ENCODE data around the gene PCNX2. TPM values are rescaled to one million over a fixed set of nuclear protein-coding genes. Genes with fewer than 3 reads are reported as not detected.

PCNX2 gene
- polyA plus RNA-seq, 3 donors: 0.29 to 7.9 (median 0.62) TPM

GRCh38 chr1:233114159-233114558 is 181.4 kb downstream of the PCNX2 start:
- DNase-seq: peak; percentile 63 to 83 (median 72)
- Histone ChIP-seq H3K79me2 (ENCODE audit: insufficient read depth, low read length) (no peaks in the 10 kb centered on the region), H3K9ac (ENCODE audit: insufficient read depth, low read length, poor library complexity, severe bottlenecking) (no peak overlapping the region), H3K9me3 (replicated peaks in 1 of 2; ENCODE audit: control insufficient read depth in 1 of 2, insufficient read depth in 1 of 2, low read length in 2 of 2) (no peaks in the 10 kb centered on the region), H2AFZ (ENCODE audit: insufficient read depth, low read depth, low read length, poor library complexity, severe bottlenecking) (no peak overlapping the region), H3K4me2 (replicated peaks; ENCODE audit: extremely low read depth, low read length, poor library complexity, severe bottlenecking) (peak overlapping the region; percentile 73), H3K4me3 (replicated peaks in 1 of 3; ENCODE audit: low read depth in 2 of 3, low read length in 3 of 3) (peak overlapping the region in 1 of 3 experiments; percentile 68), H3K27ac (ENCODE audit: low read depth in 1 of 2, low read length in 2 of 2) (peak overlapping the region; percentile 84 to 94), H4K20me1 (ENCODE audit: insufficient read depth, low read length) (no peaks in the 10 kb centered on the region), H3K27me3 (ENCODE audit: control insufficient read depth in 2 of 2, insufficient read depth in 2 of 2, low read length in 2 of 2) (no peaks in the 10 kb centered on the region), H3K4me1 (ENCODE audit: control insufficient read depth in 1 of 2, insufficient read depth in 2 of 2, low read length in 2 of 2) (peaks cover 38 to 41% of the 10 kb centered on the region in 2 donors), H3K36me3 (replicated peaks in 1 of 2; ENCODE audit: control insufficient read depth in 1 of 2, insufficient read depth in 2 of 2, low read length in 2 of 2) (no peaks in the 10 kb centered on the region)
- Mint-ChIP-seq H3K36me3 (peaks cover 2 to 3% of the 10 kb centered on the region in 2 donors), H3K4me1 (peaks cover 44% of the 10 kb centered on the region), H3K4me3 (peak overlapping the region; percentile 21 to 42), H3K9me3 (peaks cover 0 to 5% (median 0%) of the 10 kb centered on the region in 7 donors), H3K27me3 (ENCODE audit: low read depth in 3 of 3) (peaks cover 0 to 6% (median 0%) of the 10 kb centered on the region in 3 donors), H3K27ac (peak overlapping the region; percentile 99 to 100 (median 99))
- WGBS (ENCODE audit: insufficient coverage): 53% methylated on average over 5 of the region's 5 CpGs
- intact Hi-C loops (cut with micrococcal nuclease): loop anchor here (10.0 kb wide), 3 partner anchors 489 to 1869 kb away; partner anchors contain the start of gene GNPAT (in 1 of the 2)
- no peak for TF ChIP-seq CTCF (IDR thresholded peaks at IDR 0.05)

GRCh38 chr1:233113009-233113879 is 182.3 kb downstream of the PCNX2 start:
- no peaks in the 10 kb centered on the region for H3K79me2 ChIP-seq (ENCODE audit: insufficient read depth, low read length)
- H3K9ac ChIP-seq (ENCODE audit: insufficient read depth, low read length, poor library complexity, severe bottlenecking): peak overlapping the region; percentile 72
- no peaks in the 10 kb centered on the region for H3K9me3 ChIP-seq (replicated peaks in 1 of 2; ENCODE audit: control insufficient read depth in 1 of 2, insufficient read depth in 1 of 2, low read length in 2 of 2)
- intact Hi-C loops (cut with micrococcal nuclease): loop anchor here (10.0 kb wide), 3 partner anchors 488 to 1868 kb away; partner anchors contain the start of gene GNPAT (in 1 of the 2)
- Mint-ChIP-seq H3K36me3 (peaks cover 3 to 5% of the 10 kb centered on the region in 2 donors), H3K27ac (peak overlapping the region; percentile 99 to 100 (median 99)), H3K4me1 (peaks cover 47% of the 10 kb centered on the region), H3K27me3 (ENCODE audit: low read depth in 3 of 3) (peaks cover 0 to 6% (median 0%) of the 10 kb centered on the region in 3 donors), H3K4me3 (peak overlapping the region; percentile 62 to 88), H3K9me3 (peaks cover 0 to 5% (median 0%) of the 10 kb centered on the region in 7 donors)
- WGBS (ENCODE audit: insufficient coverage): 10% methylated on average over 4 of the region's 8 CpGs
- peak overlapping the region; percentile 31 to 68 (median 62) for H3K4me3 ChIP-seq (replicated peaks in 1 of 3; ENCODE audit: low read depth in 2 of 3, low read length in 3 of 3)
- H3K36me3 ChIP-seq (replicated peaks in 1 of 2; ENCODE audit: control insufficient read depth in 1 of 2, insufficient read depth in 2 of 2, low read length in 2 of 2): no peaks in the 10 kb centered on the region
- peak; percentile 96 to 99 (median 99) for DNase-seq
- H3K4me1 ChIP-seq (ENCODE audit: control insufficient read depth in 1 of 2, insufficient read depth in 2 of 2, low read length in 2 of 2): peaks cover 39 to 43% of the 10 kb centered on the region in 2 donors
- H3K27ac ChIP-seq (ENCODE audit: low read depth in 1 of 2, low read length in 2 of 2): peak overlapping the region; percentile 84 to 94
- no peak for TF ChIP-seq CTCF (IDR thresholded peaks at IDR 0.05)
- peak overlapping the region; percentile 73 for H3K4me2 ChIP-seq (replicated peaks; ENCODE audit: extremely low read depth, low read length, poor library complexity, severe bottlenecking)
- no peaks in the 10 kb centered on the region for H3K27me3 ChIP-seq (ENCODE audit: control insufficient read depth in 2 of 2, insufficient read depth in 2 of 2, low read length in 2 of 2)
- no peaks in the 10 kb centered on the region for H4K20me1 ChIP-seq (ENCODE audit: insufficient read depth, low read length)
- no peak overlapping the region for H2AFZ ChIP-seq (ENCODE audit: insufficient read depth, low read depth, low read length, poor library complexity, severe bottlenecking)

Measured in CD14-positive monocyte (primary cell).